Lung microvascular endothelial cell (primary cell): Measurements from ENCODE around the gene UQCR11. TPM values are rescaled to one million over a fixed set of nuclear protein-coding genes. Genes with fewer than 3 reads are reported as not detected.

Source experiments
- DNase-seq, 2 donors: peaks; one replicate each; pipeline versions ENCODE4 v3.0.0 to v3.0.0-alpha.2; 2010; ENCODE audit warnings: low read depth in 2 of 2
- total RNA-seq: library from RNA; depleted of rRNA; stranded (reverse); fragments of >200 nt; gene quantifications from 2 replicates; pipeline ENCODE4 v1.2.1, GENCODE V29; 2014

Gene UQCR11
- total RNA-seq, 1 donor from 2014 or later: 127 TPM

DNA sequence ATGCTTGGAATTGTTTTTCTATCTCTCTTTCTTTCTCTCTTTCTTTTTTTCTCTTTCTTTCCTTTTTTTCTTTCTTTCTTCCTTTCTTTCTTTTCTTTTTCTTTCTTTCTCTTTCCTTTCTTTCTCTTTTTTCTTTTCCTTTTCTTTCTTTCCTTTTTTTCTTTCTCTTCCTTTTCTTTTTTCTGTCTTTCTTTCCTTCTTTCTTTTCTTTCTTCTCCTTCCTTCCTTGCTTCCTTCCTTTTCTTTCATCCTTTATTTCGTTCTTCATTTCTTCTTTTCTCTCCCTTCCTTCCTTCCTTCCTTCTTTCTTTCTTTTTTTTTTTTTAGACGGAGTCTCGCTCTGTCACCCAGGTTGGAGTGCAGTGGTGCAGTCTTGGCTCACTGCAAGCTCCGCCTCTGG is 35.3 kb downstream of the UQCR11 start:
- no peak for DNase-seq

- DNase-seq: peak; percentile 71 to 83
These were observed 36.8 kb downstream of the UQCR11 start, which contains the start of gene MEX3D for GRCh38 chr19:1568320-1569019. MEX3D (minus strand) TSS chr19:1568325; CDS start chr19:1568058, 267 bp downstream.

DNA sequence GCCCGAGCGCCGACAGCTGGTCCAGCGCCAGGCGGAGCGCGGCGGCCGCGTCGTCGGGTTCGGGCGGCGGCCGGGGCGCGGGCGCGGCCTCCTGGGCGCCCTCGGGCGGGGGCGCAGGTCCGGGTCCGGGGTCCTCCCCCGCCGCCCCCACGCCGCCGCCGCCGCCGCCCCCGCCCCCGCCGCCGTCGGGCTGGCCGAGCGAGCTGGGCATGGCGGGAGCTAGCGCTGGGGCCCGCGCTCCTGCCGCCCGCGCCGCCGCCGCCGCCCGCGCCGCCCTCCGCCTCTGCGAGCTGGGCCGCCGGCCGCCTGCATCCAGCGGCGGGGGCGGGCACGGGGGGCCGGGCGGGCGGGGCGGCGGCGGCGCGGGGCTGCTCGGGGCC is 37.4 kb downstream of the UQCR11 start:
- DNase-seq: peak in 1 of 2 donors; percentile 20

DNA sequence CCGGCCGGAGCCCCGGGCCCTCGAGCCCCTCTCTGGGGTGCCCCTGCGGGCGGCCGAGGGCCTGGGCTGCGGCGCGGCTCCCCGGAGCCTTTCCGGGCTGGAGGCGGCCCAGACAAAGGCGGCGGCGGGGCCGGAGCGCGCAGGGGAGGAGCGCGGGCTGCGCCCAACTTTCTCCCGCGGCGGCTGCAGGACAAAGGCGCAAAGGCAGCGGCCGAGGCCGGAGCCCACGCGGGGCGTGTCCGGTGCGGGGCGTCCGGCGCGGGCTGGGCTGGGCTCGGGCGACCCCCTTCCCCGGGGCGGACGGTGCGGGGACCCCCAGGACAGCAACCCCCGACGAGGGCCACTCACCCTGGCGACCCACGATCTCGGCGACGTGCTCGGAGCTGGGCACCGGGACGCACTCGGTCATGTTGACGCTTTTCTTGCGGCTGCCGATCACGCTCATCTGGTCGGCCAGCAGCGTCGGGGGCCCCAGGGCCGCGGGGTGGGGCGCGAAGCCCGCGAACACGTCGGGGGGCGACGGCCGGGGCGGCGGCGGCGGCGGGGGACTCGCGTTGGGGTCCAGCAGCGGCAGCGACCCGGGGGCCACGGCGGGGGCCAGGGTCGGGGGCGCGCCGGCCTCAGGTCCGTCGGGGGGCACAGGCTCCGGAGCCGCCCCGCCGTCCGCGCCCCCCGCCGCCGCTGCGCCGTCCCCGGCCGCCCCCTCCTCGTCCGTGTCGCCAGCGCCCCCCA is 38.0 kb downstream of the UQCR11 start:
- peak; percentile 38 to 59 for DNase-seq

DNA sequence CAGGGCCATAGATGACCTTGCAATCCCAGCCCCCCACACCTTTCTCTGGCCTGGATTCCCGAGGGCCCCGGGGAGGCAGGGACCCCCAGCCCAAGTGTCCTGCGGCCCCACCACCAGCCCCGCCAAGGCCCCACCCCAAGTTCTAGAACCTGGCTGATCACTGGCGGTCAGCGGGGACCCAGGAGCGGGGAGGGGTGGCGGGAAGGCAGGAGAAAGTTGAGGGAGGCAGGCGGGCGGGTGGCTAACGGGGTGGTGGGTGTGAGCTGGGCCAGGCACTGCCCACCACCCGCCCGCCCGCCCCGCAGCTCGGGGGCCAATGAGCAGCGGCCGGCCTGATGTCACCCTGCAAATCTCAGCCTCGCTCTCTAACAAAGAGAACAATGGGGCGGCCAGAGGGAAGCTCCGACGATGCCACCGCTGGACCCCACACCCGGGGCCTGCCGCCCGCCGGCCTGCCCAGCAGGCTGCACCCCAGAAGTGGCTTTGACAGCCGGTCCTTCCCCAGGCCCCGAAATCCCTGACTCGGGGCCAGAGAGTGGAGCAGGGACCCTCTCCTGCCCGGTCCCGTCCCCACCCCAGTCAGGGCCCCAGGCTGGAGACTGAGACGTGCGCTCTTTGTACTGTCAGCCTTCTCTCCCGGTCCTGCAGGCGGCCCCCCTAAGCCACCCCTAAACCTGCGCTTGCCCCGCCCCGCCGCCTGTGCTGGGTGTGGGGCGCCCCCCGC is 38.7 kb downstream of the UQCR11 start:
- DNase-seq: peak; percentile 87 to 91

GRCh38 chr19:1563251-1563650 is 42.0 kb downstream of the UQCR11 start:
- no peak for DNase-seq

GRCh38 chr19:1561236-1561842 is 43.9 kb downstream of the UQCR11 start:
- DNase-seq: no peak

GRCh38 chr19:1560286-1560882 is 44.9 kb downstream of the UQCR11 start:
- no peak for DNase-seq

GRCh38 chr19:1558552-1558951 is 46.7 kb downstream of the UQCR11 start:
- no peak for DNase-seq

DNA sequence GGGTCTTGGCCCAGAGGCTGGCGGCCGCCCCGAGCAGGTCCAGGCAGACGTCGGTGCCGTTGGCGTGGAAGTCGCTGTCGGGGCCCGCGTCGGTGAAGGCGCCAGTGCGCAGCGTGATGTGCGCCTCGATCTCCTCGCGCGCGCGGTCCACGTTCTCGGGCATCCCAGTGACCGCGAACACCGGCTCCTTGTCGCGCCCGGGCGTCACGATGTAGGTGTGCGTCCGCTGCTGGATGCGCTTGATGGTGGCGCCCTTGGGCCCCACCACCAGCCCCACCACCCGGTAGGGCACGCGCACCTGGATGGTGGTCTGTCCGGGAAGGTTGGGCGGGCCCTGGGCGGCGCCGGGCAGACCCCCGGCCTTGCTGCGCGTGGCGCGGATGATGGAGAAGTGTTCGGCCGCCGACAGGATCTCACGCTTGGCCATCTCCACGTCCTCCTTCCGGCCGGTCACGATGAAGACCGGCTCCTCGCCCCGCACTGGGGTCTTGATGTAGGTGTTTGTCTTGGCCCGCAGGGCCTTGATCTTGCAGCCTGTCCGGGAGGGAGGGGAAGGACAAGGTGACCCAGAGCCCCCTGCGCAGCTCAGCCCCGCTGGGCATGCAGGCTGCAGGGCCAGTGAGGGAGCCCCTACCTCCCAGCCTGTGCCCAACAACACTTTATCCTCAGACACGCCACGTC is 48.7 kb downstream of the UQCR11 start:
- DNase-seq: no peak

- DNase-seq: no peak
These were observed 49.5 kb downstream of the UQCR11 start for GRCh38 chr19:1555487-1556389.

DNA sequence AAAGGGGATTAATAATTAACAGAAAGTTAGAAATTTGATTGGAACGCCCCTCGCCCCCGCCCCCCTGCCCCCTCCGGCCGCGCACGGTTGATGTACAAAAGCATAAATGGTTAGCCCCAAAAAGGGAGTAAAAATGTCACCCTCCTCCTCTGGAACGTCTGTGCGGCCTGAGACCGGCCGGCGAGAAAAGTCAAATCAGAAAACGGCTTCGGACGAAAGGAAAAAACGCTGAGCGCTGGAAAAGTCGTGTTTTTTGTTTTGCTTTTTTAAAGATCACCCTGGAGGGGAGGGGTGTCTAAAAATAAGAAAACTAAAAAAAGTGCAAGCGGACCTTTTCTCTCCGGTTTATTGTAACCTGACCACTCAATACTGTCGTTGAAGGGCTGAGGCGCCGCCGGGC is 50.3 kb downstream of the UQCR11 start:
- DNase-seq: no peak

GRCh38 chr19:1553415-1553814 is 51.8 kb downstream of the UQCR11 start:
- DNase-seq: no peak

GRCh38 chr19:1551068-1552040 is 53.9 kb downstream of the UQCR11 start:
- no peak for DNase-seq

- DNase-seq: no peak
These were observed 55.8 kb downstream of the UQCR11 start for GRCh38 chr19:1549332-1549945.
